HG02981 (cell line): Measurements from ENCODE around the gene ITGA5.

Experiments used
- ATAC-seq: cut with Tn5 transposase; IDR thresholded peaks from one replicate; pipeline ENCODE4 v1.9.1; 2021; ENCODE audit warnings: mild to moderate bottlenecking, moderate library complexity; ENCODE audit not compliant: unreplicated experiment

The ITGA5 gene

DNA sequence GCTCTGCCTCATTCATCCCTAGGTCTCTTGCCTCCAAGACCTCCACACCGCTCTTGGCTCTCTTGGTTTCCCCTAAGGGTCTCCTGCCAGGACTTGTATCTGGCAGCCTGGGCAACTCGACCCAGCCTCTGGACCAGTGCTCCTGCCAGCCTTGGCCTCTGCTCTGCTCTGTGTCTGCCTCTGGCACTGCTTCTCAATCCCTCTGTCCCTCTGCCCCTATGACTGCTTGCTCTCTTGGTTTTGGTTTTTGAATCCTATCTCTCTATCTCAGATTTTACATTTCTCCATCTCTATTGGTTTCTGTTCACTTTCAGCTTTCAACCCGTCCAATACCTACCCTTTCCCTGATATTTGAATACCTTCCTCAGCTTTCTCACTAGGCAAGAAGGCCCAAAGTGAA lies 6.3 kb downstream of the ITGA5 start:
- ATAC-seq = peak; percentile 31

DNA sequence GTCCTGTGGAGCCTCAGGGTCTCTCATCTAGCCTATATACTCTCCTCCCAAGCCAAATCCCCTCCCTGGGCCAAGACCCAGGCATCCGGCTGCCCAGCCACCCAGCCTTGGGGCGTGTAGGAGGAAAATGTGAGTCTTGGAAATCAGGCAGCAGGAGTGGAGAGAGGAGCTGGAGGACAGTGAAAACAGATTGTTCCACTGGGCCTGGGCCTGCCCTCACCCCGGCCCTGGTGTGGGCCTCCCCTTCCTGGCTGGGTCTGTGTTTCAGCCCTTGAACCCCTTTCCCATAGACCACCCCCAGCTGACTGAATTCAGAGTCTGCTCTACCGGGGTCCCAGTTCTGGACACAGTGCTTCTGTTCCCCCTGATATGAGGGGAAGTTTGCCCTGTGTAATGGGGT lies 6.7 kb downstream of the ITGA5 start:
- no peak for ATAC-seq

DNA sequence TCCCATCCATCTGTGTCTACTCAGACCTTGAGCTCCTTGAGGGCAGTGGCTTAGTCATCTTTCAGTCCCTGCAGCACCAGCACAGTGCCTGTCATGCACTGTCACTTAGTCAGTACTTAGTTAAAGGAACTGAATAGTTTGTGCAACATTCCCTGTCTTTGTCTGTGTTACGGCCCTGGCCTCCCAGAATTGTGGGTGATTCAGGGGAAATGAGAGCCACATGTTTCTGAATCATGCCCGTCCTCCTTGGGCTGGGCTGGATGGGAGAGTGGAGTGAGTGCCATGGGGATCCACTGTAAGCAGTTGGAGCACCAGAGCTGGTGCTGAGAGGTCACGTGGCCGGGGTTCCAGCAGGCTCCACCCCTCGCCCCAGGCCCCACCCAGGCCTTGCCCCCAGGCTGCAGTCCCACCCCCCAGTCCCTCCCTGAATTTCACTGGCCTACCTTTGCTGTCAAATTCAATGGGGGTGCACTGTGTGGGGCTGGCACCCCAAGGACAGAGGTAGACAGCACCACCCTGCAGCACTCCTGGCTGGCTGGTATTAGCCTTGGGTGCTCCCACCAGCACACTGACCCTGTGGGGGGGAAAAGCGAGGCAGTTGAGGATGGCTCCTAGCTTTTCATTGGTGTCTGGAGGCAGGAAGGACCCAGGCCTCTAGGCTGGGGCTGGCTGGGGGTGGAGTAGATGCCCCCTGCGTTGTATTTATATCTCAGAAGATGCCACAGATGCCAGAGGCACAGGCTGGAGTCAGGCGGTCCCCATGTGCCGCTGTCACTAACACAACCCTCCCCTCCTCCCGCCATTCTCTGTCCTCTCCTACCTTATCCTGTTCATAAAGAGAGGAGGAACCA lies 7.5 kb downstream of the ITGA5 start:
- no peak for ATAC-seq

DNA sequence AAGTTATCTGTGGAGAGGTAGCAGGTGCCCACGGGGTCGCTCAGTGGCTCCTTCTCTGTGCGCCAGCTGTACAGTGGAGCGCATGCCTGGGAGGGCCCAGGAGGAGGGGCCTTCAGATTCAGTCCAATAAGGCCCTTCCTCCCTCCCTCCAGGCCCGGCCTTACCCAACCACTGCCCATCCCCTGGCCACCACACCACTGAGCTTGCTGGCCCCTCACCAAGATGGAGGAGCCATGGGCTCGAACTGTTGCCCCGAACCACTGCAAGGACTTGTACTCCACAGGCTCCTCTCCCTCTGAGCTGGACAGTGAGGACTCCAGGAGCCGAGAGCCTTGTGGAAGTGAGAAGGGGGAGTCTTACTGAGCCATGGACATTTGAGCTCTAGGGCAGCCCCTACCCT lies 9.8 kb downstream of the ITGA5 start:
- ATAC-seq = no peak

DNA sequence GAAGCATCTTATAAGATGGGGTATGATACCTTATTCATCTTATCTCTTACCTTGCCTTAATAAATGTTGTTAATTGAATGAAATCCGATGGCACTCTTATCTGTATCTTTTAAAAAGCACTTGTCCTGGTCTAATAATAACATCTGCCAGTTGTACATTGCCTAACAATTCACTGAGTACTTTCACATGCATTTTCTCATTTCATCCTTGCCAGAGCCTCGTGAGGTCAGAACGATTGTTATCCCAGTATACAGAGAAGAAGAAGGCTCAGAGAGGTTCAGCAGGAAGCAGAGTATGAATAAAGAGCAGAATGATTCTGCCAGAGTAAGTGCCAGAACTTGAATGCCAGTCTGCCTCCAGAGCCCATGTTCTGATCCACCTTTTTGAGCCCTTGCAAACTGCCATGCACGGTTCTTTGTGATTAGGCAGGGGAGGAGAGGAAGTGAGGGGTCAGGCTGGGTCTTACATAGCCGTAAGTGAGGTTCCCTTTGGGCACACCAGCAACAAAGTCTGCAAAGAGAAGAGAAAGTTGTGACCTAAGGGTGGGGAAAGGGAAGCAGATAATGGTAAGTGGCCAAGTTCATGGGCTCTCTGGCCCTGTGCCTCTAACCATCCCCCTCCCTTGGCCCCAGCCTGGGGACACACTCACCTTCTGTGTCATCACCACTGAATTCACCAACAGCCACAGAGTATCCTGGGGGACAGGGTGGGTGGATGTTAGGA lies 11.7 kb downstream of the ITGA5 start:
- no peak for ATAC-seq

DNA sequence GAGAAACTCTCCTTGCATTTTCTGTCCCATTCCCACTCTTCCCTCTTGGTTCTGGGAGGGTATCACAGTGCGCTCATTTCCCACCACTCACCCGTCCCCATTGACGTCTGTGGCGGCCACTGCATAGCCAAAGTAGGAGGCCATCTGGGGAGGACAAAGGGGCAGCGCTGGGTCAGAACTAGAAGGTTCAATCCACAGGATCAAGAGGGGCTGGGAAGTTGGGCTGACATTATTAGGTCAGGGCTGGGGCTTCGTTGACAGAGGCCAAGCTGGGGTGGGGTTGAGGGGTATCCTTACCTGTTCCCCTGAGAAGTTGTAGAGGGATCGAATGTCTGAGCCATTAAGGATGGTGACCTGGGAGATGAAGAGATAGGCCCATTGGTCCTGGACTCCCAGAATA lies 13.5 kb downstream of the ITGA5 start:
- ATAC-seq = no peak

DNA sequence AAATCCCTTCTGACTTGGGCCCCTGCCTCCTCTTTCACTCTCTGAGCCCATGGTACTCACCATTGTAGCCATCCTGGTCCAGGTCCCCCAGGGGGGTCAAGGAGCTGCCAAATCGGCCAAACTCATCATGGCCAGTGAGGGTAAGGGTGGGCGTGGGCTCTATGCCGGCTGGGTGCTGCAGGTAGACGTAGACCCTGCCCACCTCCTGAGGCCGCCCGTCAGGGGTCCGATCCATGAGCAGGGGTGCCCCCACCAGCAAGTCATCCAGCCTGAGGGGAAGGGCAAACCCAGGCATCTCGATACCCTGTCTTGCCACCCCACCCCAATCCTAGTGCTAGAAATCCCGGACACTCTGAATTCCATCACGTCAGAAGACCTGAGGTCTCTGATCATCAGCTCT lies 14.0 kb downstream of the ITGA5 start:
- ATAC-seq = no peak

DNA sequence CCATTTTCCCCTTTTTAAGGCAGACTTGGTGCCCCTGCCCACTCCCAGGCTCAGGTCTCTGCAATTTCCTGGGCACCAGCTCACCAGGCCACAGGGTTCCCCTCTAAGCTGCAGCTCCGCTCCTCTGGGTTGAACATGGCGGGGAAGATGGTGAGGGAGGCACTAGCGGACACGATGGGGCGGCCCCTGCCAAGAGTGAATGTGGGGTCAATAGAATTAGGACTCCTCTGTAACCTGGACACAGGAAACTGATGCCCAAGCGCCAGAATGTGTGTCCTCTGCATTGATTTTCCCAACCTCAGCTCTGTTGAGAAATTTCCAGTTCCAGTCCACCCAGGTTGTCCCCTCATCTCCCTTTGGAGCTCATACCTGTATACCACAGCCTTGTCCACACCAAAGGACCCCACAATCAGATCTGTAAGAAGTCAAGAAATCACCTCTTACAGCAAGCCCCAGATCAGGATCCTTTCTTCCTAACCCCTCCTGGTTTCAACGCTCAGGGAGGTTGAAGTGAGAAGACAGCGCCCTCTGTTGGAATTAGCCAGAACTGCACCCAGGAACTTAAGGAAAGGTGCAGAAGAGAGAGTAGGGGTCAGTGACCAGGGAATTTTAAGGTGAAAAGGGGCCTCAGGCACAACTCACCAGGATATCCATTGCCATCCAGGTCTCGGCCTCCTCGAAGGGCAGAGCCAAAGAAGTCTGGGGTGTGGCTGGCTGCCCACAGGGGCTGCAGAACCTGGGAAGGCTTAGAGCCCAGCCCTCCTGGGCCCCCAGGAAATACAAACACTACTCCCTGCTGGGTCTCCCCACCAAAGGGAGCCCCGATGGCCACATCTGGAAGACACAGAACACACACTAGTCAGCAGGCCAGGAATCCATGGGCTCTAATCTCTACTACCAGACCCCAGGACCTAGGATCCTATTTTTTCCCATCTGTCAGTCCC lies 14.7 kb downstream of the ITGA5 start:
- ATAC-seq = no peak

DNA sequence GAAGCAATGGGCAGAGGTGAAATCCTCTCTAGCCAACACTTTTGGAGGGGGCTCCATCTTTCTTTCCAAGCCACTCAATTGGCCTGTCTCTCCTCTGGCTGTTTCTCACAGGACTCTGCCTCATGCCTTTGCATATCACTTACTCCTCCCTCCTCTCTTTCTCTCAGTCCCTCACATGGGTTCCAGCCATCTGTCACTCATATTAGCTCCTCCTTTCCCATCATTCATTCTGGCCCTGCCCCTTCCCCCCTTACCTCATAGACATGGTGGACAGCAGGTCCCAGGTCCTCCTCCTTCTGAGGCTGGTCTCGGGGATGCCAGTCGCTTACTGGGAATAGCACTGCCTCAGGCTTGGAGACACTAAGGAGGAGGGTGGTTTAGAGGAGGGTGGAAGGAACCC lies 17.9 kb downstream of the ITGA5 start:
- no peak for ATAC-seq

DNA sequence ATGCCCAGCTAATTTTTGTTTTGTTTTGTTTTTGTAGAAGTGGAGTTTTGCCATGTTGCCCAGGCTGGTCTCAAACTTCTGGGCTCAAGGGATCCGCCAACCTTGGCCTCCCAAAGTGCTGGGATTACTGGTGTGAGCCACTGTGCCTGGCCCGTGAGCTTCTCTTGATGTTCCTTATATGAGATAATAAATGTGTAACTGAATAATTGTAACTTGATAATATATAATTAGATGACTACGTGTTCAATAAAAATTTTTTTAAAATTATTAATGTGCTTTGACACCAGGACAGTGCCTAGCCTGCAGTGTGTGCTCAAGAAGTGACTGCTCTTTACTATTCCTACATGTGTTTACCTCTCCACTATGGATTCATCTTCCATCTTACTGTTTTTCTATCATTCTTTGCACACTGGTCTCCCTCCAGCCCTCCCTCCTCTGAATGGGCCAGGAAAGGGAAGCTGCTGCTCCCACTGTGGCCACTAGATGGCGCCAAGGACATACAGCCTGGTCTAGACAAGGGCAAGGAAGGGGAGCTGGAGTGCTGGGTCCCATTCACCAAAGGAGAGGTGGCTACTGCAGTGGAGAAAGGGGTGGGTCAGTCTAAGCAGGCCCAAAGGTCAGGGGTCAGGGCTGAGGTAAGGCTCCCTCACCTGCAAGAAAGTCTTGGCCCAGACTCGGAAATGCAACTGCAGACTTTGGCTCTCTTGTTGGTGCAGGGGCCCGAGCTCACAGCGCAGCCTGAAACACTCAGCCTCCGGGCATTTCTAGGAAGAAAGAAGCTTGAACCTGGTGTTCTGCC lies 19.9 kb downstream of the ITGA5 start:
- peak; percentile 75 for ATAC-seq

DNA sequence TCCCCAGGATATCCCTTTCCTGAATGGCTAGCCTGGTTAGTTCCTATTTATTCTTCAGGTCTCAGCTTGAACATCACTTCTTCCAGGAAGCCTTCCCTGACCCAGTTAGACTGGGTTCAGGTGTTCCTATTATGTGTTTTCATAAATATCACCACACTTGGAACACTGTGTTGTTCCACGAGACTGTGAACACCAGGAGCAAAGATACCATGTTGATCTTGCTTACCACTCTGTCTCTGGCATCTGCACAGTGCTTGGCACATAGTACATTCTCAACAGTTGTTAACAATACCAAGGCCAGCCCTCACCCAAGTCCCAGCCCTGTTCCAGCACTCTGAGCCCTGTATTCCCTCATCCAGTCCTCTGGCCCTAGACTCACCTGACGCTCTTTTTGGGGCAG lies 20.8 kb downstream of the ITGA5 start:
- ATAC-seq = no peak

DNA sequence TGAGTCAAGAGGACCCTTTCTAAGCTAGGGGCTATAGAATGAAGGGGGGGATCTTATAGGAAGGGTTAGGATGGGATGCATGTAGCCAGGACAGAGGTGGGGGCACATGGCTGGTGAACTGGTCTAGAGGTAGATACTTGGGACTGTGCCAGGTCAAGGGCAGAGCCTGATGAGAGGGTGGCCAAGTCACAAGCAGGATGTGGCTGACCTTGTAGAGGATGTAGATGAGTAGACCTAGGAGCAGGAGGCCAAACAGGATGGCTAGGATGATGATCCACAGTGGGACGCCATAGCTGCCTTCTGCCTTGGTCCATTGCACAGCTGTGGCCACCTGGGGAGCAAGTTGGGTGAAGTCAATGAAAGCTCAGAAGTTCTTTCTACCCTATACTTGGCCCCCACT lies 21.9 kb downstream of the ITGA5 start:
- no peak for ATAC-seq

DNA sequence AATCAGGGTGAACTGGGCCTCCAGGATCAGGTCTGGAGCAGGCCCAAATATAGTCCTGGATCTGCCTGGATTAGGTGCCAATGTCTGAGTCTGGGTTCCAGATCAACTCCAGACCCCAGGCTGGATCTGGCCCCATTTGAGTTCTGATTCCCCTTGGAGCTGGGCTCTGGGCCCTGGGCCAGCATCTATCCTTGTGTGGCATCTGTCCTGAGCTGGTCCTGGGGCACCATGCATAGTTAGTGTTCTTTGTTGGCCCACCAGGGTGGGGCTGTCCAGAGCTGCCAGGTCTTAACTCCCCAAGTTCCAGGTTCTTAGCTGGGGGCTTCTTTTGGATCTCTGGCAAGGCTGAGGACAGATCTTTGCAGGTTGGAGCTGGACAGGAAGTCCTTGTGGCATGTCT lies 23.5 kb downstream of the ITGA5 start:
- ATAC-seq = no peak

DNA sequence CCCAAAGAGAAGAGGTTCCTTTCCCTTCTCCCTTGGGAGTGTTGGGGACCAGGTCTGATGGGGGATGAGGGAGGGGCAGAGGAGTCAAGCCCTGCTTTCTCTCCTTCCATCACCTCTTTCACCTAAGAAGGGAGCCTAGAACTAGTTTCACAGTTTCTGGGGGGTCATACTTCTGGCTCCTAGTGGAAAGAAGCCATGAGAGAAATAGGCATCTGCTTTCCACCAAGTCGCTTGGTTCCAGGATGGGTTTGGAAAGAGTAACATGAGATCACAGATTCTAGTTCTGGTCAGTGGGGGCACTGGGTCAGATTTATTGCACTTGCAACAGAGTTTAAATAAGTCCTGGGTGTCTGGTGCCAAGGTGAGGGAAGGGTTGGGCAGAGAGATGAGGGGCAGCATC lies 24.1 kb downstream of the ITGA5 start:
- no peak for ATAC-seq

DNA sequence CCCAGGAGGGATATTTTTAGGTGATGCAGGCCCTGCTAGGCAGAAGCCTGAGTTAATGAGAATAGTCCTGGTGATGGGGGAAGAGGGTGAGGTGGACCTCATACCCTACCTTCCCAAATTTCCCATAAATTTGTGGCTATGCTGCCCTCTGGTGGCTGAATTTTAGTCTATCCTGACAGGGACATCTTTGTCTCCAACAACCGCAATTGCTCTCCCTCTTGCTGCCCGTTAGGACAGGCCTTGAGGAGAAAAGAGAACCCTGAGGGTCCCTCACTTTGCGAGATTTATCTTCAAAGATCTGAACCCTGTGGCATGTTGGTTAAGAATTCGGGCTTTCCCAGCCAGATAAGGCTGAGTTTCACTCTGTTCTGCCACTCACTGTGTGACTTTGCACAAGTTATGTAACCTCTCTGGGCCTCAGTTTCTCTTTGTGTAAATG lies 24.8 kb downstream of the ITGA5 start:
- ATAC-seq = no peak

DNA sequence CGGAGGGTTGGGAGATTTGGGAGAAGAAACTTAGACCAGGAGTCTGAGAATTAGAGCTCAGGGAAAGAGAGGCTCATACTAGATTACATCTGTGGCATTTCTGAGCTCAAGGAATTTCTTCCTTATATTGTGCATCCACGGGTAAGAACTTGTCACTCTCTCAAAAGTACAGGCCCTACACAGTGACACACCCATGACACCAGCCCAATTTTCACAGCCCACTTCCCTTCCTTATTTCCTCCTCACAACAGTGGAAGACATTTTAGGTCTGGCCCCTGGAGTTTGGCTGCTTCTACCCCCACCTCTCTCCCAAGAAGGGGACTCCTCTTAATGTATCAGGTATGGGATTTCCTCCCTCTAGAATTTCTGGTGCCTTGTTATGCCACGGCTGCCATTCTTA lies 25.3 kb downstream of the ITGA5 start:
- ATAC-seq = no peak

DNA sequence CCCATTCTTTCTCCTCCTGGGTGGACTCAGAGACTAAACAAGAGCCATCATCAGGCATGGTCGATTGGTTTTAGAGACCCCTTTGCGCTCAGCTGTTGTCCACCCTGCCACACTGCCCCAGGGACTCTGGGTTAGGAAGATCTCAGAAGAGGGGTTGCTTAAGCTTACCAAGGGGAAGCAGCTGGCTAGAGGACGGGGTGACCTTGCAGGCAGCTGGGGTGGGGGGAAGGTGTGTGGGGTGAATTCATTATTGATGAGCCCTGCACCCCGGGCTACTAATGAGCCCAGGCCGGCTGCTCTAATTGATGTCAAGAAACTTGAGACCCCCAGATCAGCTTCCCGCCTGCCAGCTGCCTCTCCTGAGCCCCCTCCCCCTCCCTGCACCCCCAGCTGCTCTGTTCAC lies 25.9 kb downstream of the ITGA5 start:
- ATAC-seq = no peak

DNA sequence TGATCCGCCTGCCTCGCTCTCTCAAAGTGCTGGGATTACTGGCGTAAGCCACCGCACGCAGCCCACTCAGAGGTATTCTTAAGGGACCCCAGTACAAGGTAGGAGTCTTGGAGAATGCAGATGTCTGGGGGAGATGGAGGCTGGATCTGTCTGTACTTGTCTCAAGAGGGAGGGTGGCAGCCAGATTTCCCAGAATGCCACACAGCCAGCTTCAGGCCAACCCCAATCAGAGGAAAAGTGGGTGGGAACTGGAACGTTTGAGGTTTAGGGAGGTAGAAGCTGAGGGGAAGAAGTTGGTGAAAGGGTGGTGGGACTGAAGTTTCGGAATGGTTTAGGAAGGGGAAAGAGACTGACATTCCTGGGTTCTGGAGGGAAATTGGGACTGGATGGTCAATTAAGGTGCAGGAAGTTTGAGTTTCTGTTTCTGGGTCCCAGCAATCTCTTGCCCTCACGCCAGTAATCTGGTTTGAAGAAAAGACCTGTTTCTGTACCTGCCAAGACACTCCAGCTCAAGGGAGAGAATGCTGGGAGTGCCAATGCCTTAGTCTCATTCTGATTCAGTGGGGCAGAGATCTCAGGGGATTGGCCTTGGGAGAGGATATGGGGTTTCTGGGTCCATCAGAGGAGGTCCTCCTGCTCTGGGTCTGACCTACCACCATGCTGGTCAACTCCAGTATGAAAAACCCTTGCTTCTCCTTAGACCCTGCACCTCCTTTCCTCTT lies 26.4 kb downstream of the ITGA5 start:
- no peak for ATAC-seq

DNA sequence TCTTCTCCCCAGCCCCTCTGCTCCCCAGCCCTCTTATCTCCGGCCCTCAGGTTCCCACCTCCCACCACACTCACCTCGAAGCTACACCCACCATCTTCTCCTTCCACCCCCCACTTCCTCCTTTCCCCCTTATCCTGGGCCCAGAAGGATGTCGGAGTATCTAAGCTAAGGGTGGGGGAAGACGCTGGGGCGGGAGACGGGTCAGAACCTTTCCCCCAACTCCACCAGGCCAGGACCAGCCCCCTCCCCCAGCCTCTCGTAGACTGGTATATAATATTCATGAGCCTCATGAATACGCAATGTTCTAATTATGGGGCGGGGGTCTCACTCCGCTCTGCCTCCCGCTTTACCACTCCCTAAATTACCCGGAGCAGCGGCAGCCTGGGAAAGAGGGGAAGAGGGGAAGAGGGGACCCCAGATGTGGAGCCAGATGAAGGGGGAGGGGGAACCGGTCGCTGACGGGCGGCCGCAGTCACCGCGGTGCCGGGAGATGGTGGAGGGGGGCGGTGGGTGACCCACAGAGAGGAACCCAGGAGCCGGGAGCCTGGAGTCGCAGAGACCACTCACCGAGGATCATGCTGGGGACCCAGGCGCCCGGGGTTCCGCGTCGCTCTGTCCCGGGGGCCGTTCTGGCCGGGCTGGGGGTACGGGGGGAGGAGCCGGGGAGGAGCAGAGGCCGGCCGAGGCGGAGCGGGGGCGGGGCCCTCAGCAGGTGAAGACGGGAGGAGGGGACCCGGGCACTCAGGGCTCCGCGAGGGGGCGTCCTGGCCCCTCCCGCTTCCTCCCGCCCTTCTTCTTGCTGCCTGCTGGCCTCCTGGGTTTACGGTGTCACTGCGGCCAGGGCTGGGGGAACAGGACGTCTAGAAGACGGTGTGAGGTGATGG lies 28.2 kb downstream of the ITGA5 start:
- peak; percentile 50 for ATAC-seq
